GM18498 (cell line): ENCODE data around the gene GAREM1.

Experiments
- ATAC-seq: cut with Tn5 transposase; IDR thresholded peaks from one replicate; pipeline ENCODE4 v1.9.1; 2021; ENCODE audit warnings: mild to moderate bottlenecking, moderate library complexity; ENCODE audit not compliant: unreplicated experiment

The GAREM1 gene

DNA sequence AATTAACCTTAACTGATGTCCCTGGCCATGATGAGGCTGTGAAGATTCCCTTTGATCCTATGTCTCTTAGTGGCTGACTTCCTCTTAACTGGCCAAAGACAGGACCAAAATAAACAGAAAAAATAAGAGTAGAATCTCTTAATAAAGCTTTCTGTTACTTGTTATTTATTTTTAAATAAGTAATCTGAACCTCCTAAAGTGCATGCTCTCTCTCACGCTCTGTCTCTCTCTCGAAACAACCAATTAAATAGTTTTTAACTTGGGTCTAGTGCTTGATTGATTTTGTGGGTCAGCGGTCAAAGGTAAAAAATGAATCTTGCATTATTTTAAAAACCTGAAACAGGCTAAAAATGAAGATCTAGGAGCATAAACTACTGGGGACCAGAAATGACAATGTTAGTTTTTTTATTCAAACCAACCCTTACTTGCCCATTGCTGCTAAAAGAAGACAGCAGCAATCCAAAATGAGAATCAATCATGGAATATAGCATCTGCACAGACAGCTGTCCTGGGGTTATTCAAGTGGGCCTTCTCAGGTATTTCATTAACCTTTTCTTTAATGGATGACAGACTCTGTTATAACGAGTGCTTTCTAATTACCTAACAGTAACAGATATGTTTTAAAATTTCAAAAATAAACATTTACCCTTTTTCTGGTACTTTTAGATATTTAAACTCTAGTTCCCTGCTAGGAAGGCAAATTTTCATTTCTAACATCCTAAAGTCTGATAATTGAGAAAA is 11.2 kb downstream of the GAREM1 start:
- ATAC-seq, result no peak

DNA sequence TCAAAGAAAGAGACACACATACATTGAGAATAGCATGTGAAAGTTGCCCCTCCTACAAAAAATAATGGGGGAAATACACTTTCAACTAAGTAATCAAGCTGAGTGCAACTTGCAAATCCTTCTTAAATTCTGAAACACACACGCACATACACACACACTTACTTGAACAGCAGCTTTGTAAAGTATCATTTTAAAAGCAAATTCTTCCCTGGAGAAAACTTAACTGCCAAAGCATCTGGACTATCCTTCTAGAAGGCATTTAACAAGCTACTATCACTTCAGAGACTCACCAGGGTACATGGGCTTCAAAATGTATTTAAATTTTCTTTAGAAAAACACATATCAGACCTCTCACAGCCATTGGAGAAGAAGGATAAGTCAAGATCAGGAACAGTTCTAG is 15.3 kb downstream of the GAREM1 start:
- no peak for ATAC-seq

- no peak for ATAC-seq
Observed at GRCh38 chr18:32454593-32454992, 16.1 kb downstream of the GAREM1 start.

DNA sequence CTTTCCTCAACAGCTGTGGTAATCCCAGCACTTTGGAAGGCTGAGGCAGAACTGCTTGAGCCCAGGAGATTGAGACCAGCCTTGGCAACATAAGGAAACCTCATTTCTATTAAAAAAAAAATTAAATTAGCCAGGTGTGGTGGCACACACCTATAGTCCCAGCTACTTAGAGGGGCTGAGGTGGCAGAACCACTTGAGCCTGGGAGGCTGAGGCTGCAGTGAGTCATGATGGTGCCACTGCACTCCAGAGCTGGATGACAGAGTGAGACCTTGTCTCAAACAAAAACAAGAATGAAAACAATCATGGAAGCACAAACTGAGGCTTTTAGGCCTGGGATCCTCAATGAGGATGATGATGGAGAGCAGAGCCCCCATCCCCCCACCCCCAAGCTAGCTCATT is 19.8 kb downstream of the GAREM1 start:
- no peak for ATAC-seq

DNA sequence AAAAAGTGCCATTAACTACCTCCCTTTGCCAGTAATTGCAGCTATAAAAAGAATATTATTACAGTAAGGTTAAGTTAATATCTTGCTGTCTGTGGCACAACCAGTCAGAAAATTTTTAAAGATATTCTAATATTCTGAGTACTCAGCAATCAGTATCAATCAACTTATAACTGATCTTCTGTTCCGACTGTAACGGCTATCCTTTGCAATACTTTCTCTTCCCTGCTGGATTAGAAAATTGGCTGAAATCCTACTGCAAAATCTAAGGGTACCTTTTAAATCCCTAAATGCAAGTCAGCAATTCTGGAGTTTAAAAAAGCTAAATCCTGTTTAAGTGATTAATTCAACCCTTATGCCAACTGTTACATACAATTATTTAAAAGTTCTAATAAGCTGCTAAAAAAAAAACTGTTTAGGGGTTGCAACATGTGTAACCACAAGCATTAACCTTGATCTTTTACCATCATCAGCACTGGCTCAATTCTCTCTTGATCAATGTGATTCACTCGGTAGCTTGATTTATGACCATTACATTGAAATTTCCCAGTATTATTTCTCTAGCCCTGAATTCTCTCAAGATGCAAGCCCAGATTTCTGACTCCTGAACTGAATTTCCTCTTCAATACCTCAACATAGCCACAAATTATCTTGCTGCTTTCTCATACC is 20.5 kb downstream of the GAREM1 start:
- ATAC-seq, result no peak

- no peak for ATAC-seq
Observed at GRCh38 chr18:32446780-32447179, 23.9 kb downstream of the GAREM1 start.

DNA sequence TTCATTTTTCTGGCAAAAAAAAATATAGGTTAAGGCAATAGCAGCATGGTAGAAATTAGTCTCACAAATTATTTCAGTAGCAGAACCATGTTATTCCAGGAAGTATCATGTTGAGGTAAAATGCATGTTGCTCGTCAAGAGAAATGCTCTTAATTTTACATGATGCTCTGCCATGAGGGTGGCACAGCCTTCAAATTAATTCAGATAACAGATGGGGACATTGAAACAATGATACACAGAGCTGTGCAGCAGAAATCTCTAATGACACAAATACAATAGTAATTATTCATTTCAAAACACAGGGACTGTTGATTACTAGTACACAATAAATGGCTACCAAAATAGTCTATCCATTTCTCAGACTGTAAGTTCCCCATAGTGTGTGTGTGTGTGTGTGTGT is 24.8 kb downstream of the GAREM1 start:
- no peak for ATAC-seq

- no peak for ATAC-seq
Observed at GRCh38 chr18:32443706-32444215, 26.9 kb downstream of the GAREM1 start.

GRCh38 chr18:32443033-32443705 is 27.5 kb downstream of the GAREM1 start:
- no peak for ATAC-seq

GRCh38 chr18:32442575-32442974 is 28.1 kb downstream of the GAREM1 start:
- no peak for ATAC-seq

- ATAC-seq, result no peak
Observed at GRCh38 chr18:32441533-32441932, 29.1 kb downstream of the GAREM1 start.

- no peak for ATAC-seq
Observed at GRCh38 chr18:32440518-32440917, 30.2 kb downstream of the GAREM1 start.

DNA sequence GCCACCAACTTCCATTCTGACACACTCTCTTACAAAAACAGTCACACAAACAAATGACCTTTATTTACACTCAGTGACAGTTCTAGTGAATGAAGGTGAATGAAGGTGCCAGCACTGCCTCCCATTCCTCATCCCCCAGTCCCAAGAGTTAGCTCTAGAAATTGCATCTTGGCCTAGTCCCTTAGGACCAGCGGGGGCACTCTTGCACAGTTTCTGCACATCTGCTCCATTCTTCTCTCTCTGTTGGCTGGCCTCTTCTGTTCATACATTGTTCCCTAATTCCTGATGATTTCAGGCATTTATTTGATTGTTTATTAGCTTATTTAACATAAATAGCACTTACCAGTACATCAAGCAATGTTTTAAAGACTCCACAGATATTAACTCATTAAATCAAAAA is 30.9 kb downstream of the GAREM1 start:
- ATAC-seq, result no peak

GRCh38 chr18:32439241-32439640 is 31.4 kb downstream of the GAREM1 start:
- ATAC-seq, result no peak

DNA sequence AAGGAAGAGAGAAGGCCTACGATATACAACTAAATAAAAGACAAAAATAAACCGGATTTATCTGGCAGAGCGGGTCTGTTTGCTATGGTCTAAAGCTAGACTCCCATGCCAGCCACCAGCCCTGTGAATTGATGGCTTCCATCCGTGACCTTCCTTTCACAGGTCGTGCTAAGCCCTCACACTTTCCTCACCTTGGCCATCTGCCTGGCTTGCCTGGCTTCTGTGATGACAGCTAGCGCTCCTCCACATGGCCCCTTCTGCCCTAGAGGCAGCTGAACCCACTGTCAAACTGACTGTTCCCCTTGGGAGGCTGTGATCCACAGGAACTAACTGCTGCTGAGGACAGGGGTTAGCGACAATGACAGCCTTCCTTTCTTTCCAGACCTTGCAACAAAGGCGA is 32.5 kb downstream of the GAREM1 start:
- ATAC-seq, result no peak

DNA sequence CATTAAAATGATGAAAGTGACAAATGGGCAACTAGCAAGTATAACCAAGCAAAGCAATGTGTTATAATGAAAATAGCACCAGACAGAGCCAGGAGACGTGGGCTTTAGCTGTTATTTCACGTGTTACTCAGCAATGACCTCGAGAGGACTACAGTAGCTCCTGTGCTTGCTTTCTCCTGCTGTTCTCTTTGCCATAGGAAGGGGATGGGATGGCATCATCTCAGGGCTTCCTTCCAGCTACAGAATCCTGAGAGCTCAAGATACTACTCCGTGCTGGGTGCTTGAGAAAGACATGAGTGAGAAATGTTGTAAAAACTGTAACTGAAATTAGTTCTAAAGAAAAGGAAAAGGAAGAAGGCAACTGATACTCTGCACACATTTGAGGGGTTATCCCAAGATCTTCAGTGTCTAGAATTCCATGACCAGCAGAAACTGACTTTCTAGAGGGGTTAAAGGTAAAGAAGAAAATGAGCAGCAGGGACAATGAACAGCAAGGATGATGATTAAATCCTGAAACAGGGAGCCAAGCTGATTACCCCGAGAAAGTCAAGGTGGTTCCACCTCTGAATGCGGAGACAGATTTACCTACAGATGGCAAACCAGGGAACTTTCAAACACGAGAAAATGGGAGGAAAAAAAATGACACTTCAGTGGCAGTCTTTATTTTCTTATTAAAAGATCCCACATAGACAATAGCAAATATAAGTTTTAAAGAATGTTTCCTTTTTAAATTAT is 33.4 kb downstream of the GAREM1 start:
- ATAC-seq, result no peak

GRCh38 chr18:32435631-32436500 is 34.8 kb downstream of the GAREM1 start:
- ATAC-seq, result no peak

DNA sequence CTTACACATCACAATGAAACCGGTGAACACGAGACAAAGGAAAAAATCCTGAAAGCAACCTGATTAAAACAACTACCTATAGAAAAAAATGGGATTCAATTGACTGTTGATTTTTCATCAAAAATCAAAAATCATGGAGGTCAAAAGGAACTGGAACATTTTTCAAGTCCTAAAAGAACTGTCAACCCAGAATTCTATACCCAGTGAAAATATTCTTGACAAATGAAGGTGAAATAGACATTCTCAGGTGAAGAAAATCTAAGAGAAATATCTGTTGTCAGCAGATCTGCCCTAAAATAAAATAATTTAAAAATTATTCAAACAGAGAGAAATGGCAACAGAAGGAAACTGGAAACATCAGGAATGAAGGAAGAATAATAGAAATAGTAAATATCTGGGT is 38.9 kb downstream of the GAREM1 start:
- no peak for ATAC-seq

- no peak for ATAC-seq
Observed at GRCh38 chr18:32429402-32429801, 41.3 kb downstream of the GAREM1 start.
